ENCODE data around the gene P2RX7.

DNA sequence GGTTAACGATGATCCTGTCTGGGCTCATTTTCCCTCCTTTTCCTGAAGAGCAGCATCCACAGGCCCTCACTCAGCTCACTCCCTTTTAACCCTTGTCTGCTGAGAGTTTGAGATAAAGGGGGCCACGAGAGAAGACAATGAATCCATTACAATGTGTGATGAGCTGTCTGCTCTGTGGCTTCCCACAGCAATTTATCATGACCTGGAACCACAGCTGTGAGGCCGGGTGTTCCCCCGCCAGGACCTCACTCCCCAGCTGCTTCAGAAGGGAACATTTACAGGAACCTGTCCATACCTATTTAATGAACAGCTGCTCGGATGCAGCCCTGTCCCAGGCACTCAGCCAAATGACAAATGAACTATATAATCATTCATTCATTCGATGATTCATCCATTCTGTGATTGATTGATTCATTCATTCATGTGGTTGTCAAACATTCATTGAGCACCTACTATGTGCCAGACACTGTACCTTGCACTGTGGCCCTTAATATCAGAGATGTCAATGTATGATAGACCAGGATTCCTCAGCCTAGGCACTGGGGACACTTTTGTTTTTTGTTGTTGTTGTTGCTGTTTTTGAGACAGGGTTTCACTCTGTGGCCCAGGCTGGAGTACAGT is 18.5 kb upstream of the P2RX7 start:
- TF ChIP-seq, protein P1, sequence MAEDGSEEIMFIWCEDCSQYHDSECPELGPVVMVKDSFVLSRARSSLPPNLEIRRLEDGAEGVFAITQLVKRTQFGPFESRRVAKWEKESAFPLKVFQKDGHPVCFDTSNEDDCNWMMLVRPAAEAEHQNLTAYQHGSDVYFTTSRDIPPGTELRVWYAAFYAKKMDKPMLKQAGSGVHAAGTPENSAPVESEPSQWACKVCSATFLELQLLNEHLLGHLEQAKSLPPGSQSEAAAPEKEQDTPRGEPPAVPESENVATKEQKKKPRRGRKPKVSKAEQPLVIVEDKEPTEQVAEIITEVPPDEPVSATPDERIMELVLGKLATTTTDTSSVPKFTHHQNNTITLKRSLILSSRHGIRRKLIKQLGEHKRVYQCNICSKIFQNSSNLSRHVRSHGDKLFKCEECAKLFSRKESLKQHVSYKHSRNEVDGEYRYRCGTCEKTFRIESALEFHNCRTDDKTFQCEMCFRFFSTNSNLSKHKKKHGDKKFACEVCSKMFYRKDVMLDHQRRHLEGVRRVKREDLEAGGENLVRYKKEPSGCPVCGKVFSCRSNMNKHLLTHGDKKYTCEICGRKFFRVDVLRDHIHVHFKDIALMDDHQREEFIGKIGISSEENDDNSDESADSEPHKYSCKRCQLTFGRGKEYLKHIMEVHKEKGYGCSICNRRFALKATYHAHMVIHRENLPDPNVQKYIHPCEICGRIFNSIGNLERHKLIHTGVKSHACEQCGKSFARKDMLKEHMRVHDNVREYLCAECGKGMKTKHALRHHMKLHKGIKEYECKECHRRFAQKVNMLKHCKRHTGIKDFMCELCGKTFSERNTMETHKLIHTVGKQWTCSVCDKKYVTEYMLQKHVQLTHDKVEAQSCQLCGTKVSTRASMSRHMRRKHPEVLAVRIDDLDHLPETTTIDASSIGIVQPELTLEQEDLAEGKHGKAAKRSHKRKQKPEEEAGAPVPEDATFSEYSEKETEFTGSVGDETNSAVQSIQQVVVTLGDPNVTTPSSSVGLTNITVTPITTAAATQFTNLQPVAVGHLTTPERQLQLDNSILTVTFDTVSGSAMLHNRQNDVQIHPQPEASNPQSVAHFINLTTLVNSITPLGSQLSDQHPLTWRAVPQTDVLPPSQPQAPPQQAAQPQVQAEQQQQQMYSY (CRISPR knock-in tag; IDR thresholded peaks at IDR 0.05) = no peak
- TF ChIP-seq, protein P2, sequence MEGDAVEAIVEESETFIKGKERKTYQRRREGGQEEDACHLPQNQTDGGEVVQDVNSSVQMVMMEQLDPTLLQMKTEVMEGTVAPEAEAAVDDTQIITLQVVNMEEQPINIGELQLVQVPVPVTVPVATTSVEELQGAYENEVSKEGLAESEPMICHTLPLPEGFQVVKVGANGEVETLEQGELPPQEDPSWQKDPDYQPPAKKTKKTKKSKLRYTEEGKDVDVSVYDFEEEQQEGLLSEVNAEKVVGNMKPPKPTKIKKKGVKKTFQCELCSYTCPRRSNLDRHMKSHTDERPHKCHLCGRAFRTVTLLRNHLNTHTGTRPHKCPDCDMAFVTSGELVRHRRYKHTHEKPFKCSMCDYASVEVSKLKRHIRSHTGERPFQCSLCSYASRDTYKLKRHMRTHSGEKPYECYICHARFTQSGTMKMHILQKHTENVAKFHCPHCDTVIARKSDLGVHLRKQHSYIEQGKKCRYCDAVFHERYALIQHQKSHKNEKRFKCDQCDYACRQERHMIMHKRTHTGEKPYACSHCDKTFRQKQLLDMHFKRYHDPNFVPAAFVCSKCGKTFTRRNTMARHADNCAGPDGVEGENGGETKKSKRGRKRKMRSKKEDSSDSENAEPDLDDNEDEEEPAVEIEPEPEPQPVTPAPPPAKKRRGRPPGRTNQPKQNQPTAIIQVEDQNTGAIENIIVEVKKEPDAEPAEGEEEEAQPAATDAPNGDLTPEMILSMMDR (IDR thresholded peaks at IDR 0.05) = no peak
